HCT116 (cell line): ENCODE measurements around the gene SMIM12. TPM values are rescaled to one million over a fixed set of nuclear protein-coding genes. Genes with fewer than 3 reads are reported as not detected.

Source experiments
- ATAC-seq: fragments of 200-7000 bp; cut with Tn5 transposase; 2 replicates; pipeline ENCODE4 v1.9.1; 2020; ENCODE audit warnings: mild to moderate bottlenecking, moderate library complexity
- BruUV-seq: library from RNA; stranded (reverse); fragments of 400-500 nt; replicated peaks from 2 replicates; lab custom pipeline; 2021; lab: Mats Ljungman, UMichigan
- CTCF ChIA-PET: fragments of 300-600 bp; sonication (Branson Sonifier 250); formaldehyde crosslinking; loops from one replicate; lab custom pipeline; 2021; ENCODE audit warnings: antibody characterized with exemption; lab: Charles Lee
- POLR2A ChIA-PET: fragments of 300-600, 350-600 bp; sonication (Branson Sonifier 250); formaldehyde crosslinking; loops from one replicate; lab custom pipeline; 2021; ENCODE audit warnings: antibody characterized with exemption; lab: Charles Lee
- RAD21 ChIA-PET, 2 experiments: fragments of 300-600 bp; sonication (Branson Sonifier 250); formaldehyde crosslinking; loops; one replicate each; lab custom pipeline; 2023; ENCODE audit warnings: low total read pairs in 2 of 2; ENCODE audit not compliant: uncharacterized antibody in 2 of 2, unreplicated experiment in 2 of 2, low non-redundant PET in 1 of 2; lab: Charles Lee
- DNase-seq: peaks from one replicate; pipeline ENCODE4 v3.0.0-alpha.2; 2010; ENCODE audit warnings: low read depth, low spot score
- H2AFZ ChIP-seq: fragments of 200-600 bp; shearing (Covaris generic), sonication (generic); 2 replicates; pipeline ENCODE4 v1.6.1; 2017; ENCODE audit warnings: low read depth, mixed run types, mixed read lengths, antibody characterized with exemption, low read length; ENCODE audit not compliant: poor library complexity, severe bottlenecking
- H3K27ac ChIP-seq: 2 replicates; pipeline ENCODE4 v1.5.1; 2012; ENCODE audit warnings: low read depth, low read length
- H3K27me3 ChIP-seq: fragments of 200-600 bp; sonication (generic); 2 replicates; pipeline ENCODE4 v1.6.1; 2016; ENCODE audit warnings: mixed run types, low read length, mixed read lengths; ENCODE audit not compliant: insufficient read depth
- H3K36me3 ChIP-seq, 2 experiments: fragments of 200-500 bp in 1 of 2; fragments of 200-600 bp in 1 of 2; sonication (Bioruptor generic) in 1 of 2; sonication (generic) in 1 of 2; 2 replicates each; pipeline versions ENCODE4 v1.5.1 to v1.6.1; 2014 to 2016; ENCODE audit warnings: low read length in 2 of 2, inconsistent platforms in 1 of 2, mixed read lengths in 1 of 2, mixed run types in 1 of 2; ENCODE audit not compliant: insufficient read depth in 2 of 2, control insufficient read depth in 1 of 2
- H3K4me1 ChIP-seq, 2 experiments: fragments of 200-600 bp in 1 of 2; sonication (generic) in 1 of 2; 2 replicates each; pipeline versions ENCODE4 v1.5.1 to v1.6.1; 2012 to 2017; ENCODE audit warnings: low read length in 2 of 2, inconsistent platforms in 1 of 2, mild to moderate bottlenecking in 1 of 2, mixed read lengths in 1 of 2, mixed run types in 1 of 2, moderate library complexity in 1 of 2; ENCODE audit not compliant: insufficient read depth in 2 of 2, control insufficient read depth in 1 of 2
- H3K4me2 ChIP-seq: fragments of 200-600 bp; sonication (generic); 2 replicates; pipeline ENCODE4 v1.6.1; 2017; ENCODE audit warnings: mixed run types, low read length, mixed read lengths
- H3K4me3 ChIP-seq, 2 experiments: fragments of 200-600 bp in 1 of 2; sonication (generic) in 1 of 2; replicated peaks in 1 of 2; 2 replicates each; pipeline ENCODE4 v1.5.1; 2011 to 2016; ENCODE audit warnings: low read length in 2 of 2, control low read depth in 1 of 2, low read depth in 1 of 2, mild to moderate bottlenecking in 1 of 2, mixed read lengths in 1 of 2, mixed run types in 1 of 2
- H3K79me2 ChIP-seq: fragments of 200-600 bp; sonication (generic); 2 replicates; pipeline ENCODE4 v1.6.1; 2017; ENCODE audit warnings: mild to moderate bottlenecking, mixed run types, low read length, moderate library complexity, mixed read lengths; ENCODE audit not compliant: insufficient read depth
- H3K9ac ChIP-seq: fragments of 200-600 bp; sonication (generic); 2 replicates; pipeline ENCODE4 v1.6.1; 2016; ENCODE audit warnings: low read length, mixed read lengths
- H3K9me2 ChIP-seq: fragments of 200-600 bp; sonication (generic), shearing (Covaris generic); 2 replicates; pipeline ENCODE4 v1.6.1; 2017; ENCODE audit warnings: mixed run types, mild to moderate bottlenecking, moderate library complexity; ENCODE audit not compliant: insufficient read depth
- H3K9me3 ChIP-seq, 2 experiments: fragments of 200-500 bp in 1 of 2; fragments of 200-600 bp in 1 of 2; sonication (Bioruptor generic) in 1 of 2; sonication (generic) in 1 of 2; 2 replicates each; pipeline ENCODE4 v1.6.1; 2014 to 2017; ENCODE audit warnings: low read length in 2 of 2, mixed read lengths in 2 of 2, inconsistent platforms in 1 of 2, low read depth in 1 of 2, mild to moderate bottlenecking in 1 of 2, mixed run types in 1 of 2, moderate library complexity in 1 of 2; ENCODE audit not compliant: control insufficient read depth in 1 of 2, insufficient read depth in 1 of 2
- H4K20me1 ChIP-seq: fragments of 200-600 bp; sonication (generic), shearing (Covaris generic); 2 replicates; pipeline ENCODE4 v1.6.1; 2017; ENCODE audit warnings: mixed run types, mild to moderate bottlenecking, moderate library complexity; ENCODE audit not compliant: insufficient read depth
- CBX3 ChIP-seq: IDR thresholded peaks from 2 replicates; pipeline ENCODE4 v1.6.1; 2012; ENCODE audit warnings: low read depth
- CEBPB ChIP-seq: IDR thresholded peaks from 2 replicates; pipeline ENCODE4 v1.6.1; 2012; ENCODE audit warnings: low read depth
- EZH2phosphoT487 ChIP-seq: fragments of 200-600 bp; IDR thresholded peaks from 2 replicates; pipeline ENCODE4 v1.6.1; 2018; ENCODE audit warnings: antibody characterized with exemption, borderline replicate concordance
- POLR2AphosphoS5 ChIP-seq: IDR thresholded peaks from 2 replicates; pipeline ENCODE4 v1.6.1; 2011; ENCODE audit warnings: mild to moderate bottlenecking, low read depth, low read length, moderate library complexity
- RAD21 ChIP-seq: IDR thresholded peaks from 2 replicates; pipeline ENCODE4 v1.6.1; 2012; ENCODE audit warnings: low read depth, mild to moderate bottlenecking
- SIN3A ChIP-seq: IDR thresholded peaks from 2 replicates; pipeline ENCODE4 v1.6.1; 2012; ENCODE audit warnings: low read depth
- SRF ChIP-seq: IDR thresholded peaks from 2 replicates; pipeline ENCODE4 v1.6.1; 2012; ENCODE audit warnings: low read depth
- ZFX ChIP-seq: fragments of 450-650 bp; IDR thresholded peaks from 2 replicates; pipeline ENCODE4 v1.6.1; 2017
- ZNF274 ChIP-seq: fragments of 200-500 bp; sonication (Bioruptor generic); IDR thresholded peaks from 2 replicates; pipeline ENCODE4 v1.6.1; 2014; ENCODE audit warnings: mild to moderate bottlenecking, low read depth, low read length, inconsistent platforms
- intact Hi-C: fragments of 100-400 bp; cut with micrococcal nuclease; formaldehyde crosslinking; loops from 2 replicates; pipeline ENCODE4 v1.10.0; 2022
- total RNA-seq: library from RNA; stranded (reverse); gene quantifications from one replicate; pipeline ENCODE4 v1.2.1, GENCODE V29; 2021; ENCODE audit not compliant: unreplicated experiment
- TF ChIP-seq, protein P1 (sequence below): IDR thresholded peaks from 2 replicates; pipeline ENCODE4 v1.6.1; 2012
- TF ChIP-seq, protein P2 (sequence below): IDR thresholded peaks from 2 replicates; pipeline ENCODE4 v1.6.1; 2011; ENCODE audit warnings: mild to moderate bottlenecking, low read length, moderate library complexity; ENCODE audit not compliant: insufficient replicate concordance; ENCODE audit errors: extremely low read depth
- TF ChIP-seq, protein P3 (sequence below): IDR thresholded peaks from 2 replicates; pipeline ENCODE4 v1.6.1; 2012

Gene SMIM12
- total RNA-seq, 1 experiment from 2014 or later = 31.3 TPM

DNA sequence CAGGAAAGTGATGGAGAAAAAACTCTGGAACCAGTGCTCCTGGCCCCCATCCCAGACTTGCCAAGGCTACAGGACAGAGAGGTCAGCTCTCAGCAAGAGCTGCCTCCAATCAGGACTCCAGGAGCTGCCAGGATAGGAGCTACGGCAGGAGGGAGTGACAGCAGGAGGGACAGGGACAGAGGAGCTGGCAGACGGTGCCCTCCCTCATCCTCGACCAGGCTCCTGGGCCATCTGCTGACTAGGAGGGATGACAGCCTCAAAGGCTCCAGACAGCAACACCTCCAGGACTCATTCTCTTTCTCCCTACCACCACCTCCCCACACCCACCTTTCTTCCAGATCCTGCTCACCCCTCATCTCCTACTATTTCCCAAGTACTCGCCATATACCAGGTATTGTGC, 47.2 kb upstream of the SMIM12 start:
- TF ChIP-seq SIN3A (no peak), CEBPB (no peak), RAD21 (no peak), CBX3 (no peak), ZFX (no peak), ZNF274 (no peak)
- TF ChIP-seq, protein P1, sequence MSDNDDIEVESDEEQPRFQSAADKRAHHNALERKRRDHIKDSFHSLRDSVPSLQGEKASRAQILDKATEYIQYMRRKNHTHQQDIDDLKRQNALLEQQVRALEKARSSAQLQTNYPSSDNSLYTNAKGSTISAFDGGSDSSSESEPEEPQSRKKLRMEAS = no peak
- TF ChIP-seq, protein P2, sequence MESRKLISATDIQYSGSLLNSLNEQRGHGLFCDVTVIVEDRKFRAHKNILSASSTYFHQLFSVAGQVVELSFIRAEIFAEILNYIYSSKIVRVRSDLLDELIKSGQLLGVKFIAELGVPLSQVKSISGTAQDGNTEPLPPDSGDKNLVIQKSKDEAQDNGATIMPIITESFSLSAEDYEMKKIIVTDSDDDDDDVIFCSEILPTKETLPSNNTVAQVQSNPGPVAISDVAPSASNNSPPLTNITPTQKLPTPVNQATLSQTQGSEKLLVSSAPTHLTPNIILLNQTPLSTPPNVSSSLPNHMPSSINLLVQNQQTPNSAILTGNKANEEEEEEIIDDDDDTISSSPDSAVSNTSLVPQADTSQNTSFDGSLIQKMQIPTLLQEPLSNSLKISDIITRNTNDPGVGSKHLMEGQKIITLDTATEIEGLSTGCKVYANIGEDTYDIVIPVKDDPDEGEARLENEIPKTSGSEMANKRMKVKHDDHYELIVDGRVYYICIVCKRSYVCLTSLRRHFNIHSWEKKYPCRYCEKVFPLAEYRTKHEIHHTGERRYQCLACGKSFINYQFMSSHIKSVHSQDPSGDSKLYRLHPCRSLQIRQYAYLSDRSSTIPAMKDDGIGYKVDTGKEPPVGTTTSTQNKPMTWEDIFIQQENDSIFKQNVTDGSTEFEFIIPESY = no peak
- CTCF ChIA-PET = no interaction called here
- RAD21 ChIA-PET = no interaction called here
- BruUV-seq = no TSS peak
- no peaks in the 10 kb centered on the region for H3K36me3 ChIP-seq
- ATAC-seq = no peak
- H3K9me2 ChIP-seq = no peaks in the 10 kb centered on the region
- POLR2A ChIA-PET = no interaction called here
- H3K27me3 ChIP-seq = peaks cover 31% of the 10 kb centered on the region
- no peak overlapping the region for H3K27ac ChIP-seq
- no peaks in the 10 kb centered on the region for H3K9me3 ChIP-seq
- no peak overlapping the region for H2AFZ ChIP-seq
- no peaks in the 10 kb centered on the region for H3K79me2 ChIP-seq
- intact Hi-C loops = no loop called here
- no peak overlapping the region for H3K9ac ChIP-seq
- H3K4me3 ChIP-seq = no peak overlapping the region
- no peaks in the 10 kb centered on the region for H4K20me1 ChIP-seq
- no peaks in the 10 kb centered on the region for H3K4me1 ChIP-seq
- no peak for DNase-seq
- no peak overlapping the region for H3K4me2 ChIP-seq

DNA sequence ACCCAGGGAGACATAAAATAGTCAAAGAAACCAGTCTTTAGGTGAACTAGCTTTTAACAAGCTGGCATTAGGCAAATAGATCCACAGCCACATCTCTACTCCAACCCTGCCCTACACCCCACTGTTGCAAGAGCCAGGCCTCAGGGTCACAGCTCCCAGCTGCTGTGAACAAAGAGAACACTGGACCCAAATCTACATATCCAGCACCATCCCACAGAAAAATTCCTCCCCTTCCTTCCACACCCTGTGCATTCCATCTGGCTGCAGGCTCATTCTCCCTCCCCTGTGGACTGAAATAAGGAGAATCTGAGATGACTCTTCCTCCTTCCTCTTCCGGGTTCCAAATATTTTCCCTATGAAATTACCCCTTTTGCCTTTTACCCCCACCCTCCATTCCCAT, 46.7 kb upstream of the SMIM12 start:
- no peak overlapping the region for H3K4me3 ChIP-seq
- peaks cover 31% of the 10 kb centered on the region for H3K27me3 ChIP-seq
- BruUV-seq = no TSS peak
- H3K4me1 ChIP-seq = no peaks in the 10 kb centered on the region
- ChIA-PET CTCF (no interaction called here), RAD21 (no interaction called here), POLR2A (no interaction called here)
- H3K36me3 ChIP-seq = no peaks in the 10 kb centered on the region
- ATAC-seq (no peak), DNase-seq (no peak)
- no peaks in the 10 kb centered on the region for H3K9me3 ChIP-seq
- no peak for TF ChIP-seq SRF
- no peak for TF ChIP-seq ZFX
- no peak for TF ChIP-seq RAD21
- no peak for TF ChIP-seq POLR2AphosphoS5
- no peak for TF ChIP-seq CEBPB
- TF ChIP-seq, protein P3, sequence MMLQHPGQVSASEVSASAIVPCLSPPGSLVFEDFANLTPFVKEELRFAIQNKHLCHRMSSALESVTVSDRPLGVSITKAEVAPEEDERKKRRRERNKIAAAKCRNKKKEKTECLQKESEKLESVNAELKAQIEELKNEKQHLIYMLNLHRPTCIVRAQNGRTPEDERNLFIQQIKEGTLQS = no peak
- TF ChIP-seq EZH2phosphoT487 = no peak
- no peak overlapping the region for H3K9ac ChIP-seq
- intact Hi-C loops = no loop called here
- H3K4me2 ChIP-seq = no peak overlapping the region
- H3K27ac ChIP-seq = no peak overlapping the region
- H3K79me2 ChIP-seq = no peaks in the 10 kb centered on the region
- H2AFZ ChIP-seq = no peak overlapping the region
- H4K20me1 ChIP-seq = no peaks in the 10 kb centered on the region
- H3K9me2 ChIP-seq = no peaks in the 10 kb centered on the region
